ENCODE data around the gene ELMO2.

The ELMO2 gene

DNA sequence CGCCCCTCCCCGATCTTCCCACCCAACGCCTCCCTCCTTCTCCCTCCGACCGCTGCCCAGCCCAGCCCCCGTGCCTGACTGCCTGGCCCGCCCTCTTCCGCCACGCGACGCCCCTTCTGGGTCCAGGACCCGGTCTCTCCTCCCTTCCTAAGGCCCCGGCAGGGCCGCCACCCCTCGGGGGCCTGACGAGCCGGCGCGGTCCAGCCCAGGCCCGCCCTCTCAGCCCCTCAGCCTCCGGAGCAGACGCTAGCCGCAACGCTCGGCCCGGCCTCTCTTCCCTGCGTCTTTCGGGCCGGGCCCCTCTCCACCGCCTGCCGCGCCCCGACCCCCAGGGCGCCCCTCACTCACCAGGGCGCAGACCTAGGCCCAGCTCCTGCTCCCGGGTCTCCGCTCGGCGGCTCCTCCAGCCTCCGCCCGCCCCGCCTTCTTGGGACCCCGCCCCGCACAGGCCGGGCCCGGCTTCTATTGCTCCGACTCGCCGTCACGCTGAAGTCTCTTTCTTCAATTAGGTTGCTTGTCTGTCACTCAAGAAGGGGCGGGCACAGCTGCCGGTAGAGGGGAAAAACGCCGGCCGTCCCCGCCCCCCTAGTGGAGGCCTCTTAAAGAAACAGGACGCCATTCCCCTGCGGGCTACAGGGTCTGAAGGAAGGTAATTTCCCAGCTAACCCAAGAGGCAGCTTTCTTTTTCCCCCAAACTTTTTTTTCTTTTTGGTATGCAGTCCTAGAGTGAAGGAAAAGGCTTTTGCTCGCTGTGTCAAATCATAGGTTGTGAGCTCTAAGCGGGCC, at the start of gene ELMO2:
ELMO2 (minus strand) TSS at position 416 of the 786 bp plus-strand sequence. CDS start 12,133 bp downstream, outside the sequence.
- peak; percentile 95 for DNase-seq (ENCODE audit: low read depth)

GRCh38 chr20:46455729-46456128, 49.3 kb upstream of the ELMO2 start:
- no peak for DNase-seq (ENCODE audit: low read depth)

DNA sequence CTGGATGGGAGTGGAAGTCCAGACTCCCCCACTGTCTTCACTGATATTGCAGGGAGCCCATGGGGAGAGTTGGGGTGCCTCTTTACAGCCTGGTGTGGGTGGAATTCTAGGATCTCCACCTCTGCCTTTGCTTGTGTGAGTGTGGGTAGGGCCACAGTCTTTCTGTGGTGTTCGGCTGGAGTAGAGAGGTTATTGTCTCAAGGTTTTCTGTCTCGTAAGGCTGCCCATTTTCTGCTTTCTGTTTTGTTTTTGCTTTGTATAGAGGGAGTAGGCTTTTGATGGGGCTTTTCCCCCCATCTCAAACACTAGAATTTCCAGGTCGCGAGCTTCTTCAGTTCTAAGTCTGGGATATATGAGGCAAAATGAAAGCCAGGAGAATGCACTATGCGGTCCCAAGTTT, 40.4 kb upstream of the ELMO2 start:
- no peak for DNase-seq (ENCODE audit: low read depth)

DNA sequence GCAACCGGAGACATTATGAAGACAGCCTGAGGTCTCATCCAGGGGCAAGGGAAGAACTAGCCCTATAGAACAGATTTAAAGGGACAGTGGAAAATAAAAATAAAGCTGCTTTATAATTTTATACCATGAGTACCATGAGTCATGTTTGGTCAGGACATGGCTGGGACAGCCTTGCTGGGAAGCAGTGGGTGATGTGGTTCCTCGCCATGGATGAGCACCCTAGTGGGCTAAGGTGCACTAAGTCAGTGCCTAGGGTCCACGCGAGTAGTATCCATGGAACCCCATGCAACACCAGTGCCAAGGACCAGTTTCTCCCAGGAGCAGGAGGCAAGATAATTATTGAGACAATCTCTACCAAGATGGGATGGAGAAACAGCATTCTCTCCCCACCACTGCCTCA, 33.4 kb upstream of the ELMO2 start:
- DNase-seq (ENCODE audit: low read depth), result no peak

GRCh38 chr20:46438156-46438750, 31.8 kb upstream of the ELMO2 start:
- DNase-seq (ENCODE audit: low read depth), result peak; percentile 18

DNA sequence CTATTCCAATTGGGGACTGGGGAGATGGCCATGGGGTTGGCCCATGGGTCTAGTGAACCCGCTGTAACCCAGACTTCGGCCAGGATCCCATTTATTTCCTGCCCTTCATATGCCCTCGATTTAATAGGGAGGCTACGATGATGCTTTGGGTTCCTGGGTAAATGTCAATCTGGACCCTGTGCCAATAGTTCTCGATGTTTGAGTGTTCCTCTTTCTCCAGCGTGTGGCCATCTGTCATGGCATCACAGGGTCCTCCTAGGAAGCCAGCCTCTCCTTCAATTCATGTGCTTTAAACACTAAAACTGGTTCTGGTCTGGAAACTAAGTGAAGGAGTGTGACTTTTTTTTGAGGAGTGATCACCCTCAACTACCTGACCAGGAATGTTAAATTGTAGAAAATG, 28.7 kb upstream of the ELMO2 start:
- no peak for DNase-seq (ENCODE audit: low read depth)

GRCh38 chr20:46434597-46434996, 28.2 kb upstream of the ELMO2 start:
- DNase-seq (ENCODE audit: low read depth), result no peak

DNA sequence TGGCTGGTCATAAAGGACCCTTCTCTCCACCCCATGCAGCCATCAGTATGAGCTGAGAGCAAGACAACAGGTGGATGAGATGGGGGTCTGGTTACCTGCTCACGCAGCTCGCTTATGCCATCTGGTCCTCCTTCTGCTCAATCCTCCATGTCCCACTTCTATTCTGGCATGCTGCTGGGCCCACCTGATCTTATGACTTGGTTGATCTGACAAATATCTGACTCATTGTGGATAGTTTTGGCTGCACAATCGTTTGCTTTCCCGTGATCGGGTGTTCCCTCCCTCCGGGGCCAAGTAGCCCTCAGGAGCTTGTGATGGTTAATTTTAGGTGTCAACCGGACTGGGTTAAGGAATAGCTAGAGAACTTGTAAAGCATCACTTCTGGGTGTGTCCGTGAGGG, 26.6 kb upstream of the ELMO2 start:
- no peak for DNase-seq (ENCODE audit: low read depth)

DNA sequence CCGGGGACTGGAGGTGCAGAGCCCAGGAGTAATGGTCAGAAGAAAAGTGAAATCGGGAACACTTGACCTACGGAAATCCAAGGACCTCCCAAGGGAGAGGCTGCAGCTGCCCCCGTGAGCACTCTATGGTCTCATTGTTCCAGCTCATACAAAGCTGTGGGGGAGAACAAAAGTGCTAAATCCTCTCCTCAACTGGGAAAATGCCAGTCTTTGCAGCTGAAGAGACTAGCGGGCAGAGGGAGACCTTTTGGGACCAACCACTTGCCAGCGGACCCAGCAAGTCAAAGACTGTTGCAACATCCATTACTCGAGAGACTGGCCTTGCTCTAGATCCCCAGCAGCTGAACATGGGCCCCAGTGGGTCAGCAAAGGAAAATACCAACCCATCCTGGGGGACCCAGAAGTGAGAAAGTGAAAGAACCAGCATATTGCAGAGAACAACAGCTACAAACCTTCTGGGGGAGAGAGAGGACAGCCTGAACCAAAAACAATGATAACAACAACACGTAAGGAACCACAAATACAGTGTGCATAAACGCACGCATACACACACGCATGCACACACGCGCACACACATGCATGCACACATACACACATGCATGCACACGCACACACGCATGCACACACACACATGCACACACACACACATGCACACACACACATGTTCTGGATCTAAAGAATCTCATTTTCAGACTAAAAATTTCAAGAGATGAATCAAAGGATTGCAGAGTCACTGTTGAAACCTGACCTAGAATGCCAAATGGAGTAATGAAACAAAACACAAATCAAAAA, 24.7 kb upstream of the ELMO2 start:
- DNase-seq (ENCODE audit: low read depth), result no peak

GRCh38 chr20:46427384-46427783, 21.0 kb upstream of the ELMO2 start:
- DNase-seq (ENCODE audit: low read depth), result no peak

GRCh38 chr20:46423882-46424482, 17.6 kb upstream of the ELMO2 start:
- DNase-seq (ENCODE audit: low read depth), result no peak

DNA sequence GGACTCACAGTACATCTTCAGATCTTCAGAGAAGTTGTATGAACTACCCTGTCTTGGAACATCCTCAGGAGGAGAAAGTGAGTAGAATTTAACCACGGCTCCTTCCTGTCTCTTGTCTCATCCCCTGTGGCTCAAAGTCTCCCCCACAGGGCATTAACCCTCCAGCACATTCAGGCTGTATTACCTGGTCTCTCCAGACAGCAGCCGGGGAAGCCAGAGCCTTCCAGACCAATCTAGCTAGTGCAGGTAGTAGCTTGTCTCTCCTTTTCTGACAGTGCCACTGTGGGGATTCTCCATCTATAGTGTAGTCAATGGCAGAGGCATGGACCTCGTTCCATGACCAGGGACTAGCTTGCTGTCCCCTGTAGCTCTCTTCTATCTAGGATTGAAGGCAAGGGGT, 16.9 kb upstream of the ELMO2 start:
- no peak for DNase-seq (ENCODE audit: low read depth)

- no peak for DNase-seq (ENCODE audit: low read depth)
Measured at GRCh38 chr20:46420878-46421277, 14.5 kb upstream of the ELMO2 start.

- DNase-seq (ENCODE audit: low read depth), result no peak
Measured at GRCh38 chr20:46419882-46420281, 13.5 kb upstream of the ELMO2 start.

GRCh38 chr20:46416839-46417238, 10.4 kb upstream of the ELMO2 start:
- DNase-seq (ENCODE audit: low read depth), result no peak

GRCh38 chr20:46416421-46416820, 10.0 kb upstream of the ELMO2 start:
- no peak for DNase-seq (ENCODE audit: low read depth)

DNA sequence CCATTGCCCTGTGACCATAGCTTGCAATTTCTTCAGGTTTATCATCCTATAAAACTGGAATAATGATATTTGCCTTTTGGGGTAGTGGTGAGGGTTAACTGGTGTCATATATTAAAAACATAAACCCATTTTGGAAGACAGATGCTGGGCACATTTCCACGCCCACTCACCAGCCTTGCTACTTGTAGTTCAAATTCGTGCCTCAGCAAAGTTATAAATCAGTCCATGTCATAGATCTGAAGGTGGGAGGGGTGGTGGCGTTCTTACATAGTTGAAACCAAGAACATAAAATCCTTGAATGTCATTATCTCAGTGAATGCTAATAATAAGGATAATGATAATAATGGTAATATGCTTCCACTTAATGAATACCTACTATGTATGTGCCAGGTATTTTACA, 9.4 kb upstream of the ELMO2 start:
- no peak for DNase-seq (ENCODE audit: low read depth)

DNA sequence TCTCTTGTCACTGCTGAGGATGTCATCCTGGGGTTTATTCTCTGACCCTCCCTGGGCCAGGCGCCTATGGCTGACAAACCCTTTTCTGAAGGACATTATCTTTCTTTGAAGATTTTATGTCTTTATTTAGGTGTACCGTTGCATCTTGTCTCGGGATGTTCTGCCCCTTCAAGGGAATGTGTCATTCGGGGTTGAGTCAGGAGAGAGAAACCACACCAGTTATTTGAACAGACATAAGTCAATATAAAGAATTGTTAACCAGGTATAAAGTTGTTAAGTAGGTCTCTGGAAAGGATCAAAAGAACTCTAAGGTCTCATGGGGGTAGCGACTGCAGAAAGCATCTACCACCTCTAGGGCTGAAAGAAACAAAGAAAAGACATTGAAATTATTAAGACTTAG, 8.2 kb upstream of the ELMO2 start:
- no peak for DNase-seq (ENCODE audit: low read depth)

DNA sequence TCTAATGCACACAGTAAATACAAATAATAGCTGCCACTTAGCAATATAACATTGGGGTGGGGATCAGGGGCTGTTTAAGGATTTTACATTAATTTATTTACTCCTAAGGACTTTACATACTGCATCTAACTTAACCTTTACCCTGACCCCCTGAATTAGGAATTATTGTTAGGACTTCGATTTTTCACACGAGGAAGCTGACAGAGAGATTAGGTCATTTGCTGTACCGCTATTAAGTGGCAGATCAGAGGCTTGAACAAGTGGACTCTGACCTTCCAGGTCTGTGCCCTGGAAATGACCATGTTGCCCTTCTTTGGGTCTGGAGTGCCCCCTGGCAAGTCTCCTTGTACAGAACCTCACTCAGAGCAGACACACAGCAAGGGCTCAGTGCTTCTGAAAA, 5.2 kb upstream of the ELMO2 start:
- DNase-seq (ENCODE audit: low read depth), result no peak

GRCh38 chr20:46408281-46408731, 1.9 kb upstream of the ELMO2 start:
- no peak for DNase-seq (ENCODE audit: low read depth)

DNA sequence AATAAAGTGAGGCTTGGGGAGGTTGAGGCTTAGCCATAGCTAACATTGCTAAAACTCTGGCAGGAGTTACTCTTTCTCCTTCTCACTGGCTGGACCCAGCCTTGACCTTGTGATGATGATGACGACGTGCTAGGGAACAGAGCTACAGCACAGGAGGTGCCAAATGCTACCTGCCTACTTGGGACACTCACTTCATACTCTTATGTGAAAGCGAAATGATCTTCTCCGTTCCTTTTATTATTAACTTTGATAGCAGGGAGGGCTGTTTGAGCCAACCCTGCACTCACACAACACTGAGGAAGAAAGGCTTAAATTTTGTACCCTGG, 1.2 kb upstream of the ELMO2 start:
- DNase-seq (ENCODE audit: low read depth), result no peak

- no peak for DNase-seq (ENCODE audit: low read depth)
Measured at GRCh38 chr20:46406986-46407670, 713 bp upstream of the ELMO2 start.
